Retinal pigment epithelial cell (primary cell): Measurements from ENCODE around the gene CGAS.

Experiments
- DNase-seq: peaks from one replicate; pipeline ENCODE4 v3.0.0-alpha.2; 2010; ENCODE audit warnings: low read depth
- H3K4me3 ChIP-seq: 2 replicates; pipeline ENCODE4 v1.5.1; 2011; ENCODE audit warnings: mild to moderate bottlenecking, low read length, control low read depth, moderate library complexity
- CTCF ChIP-seq: conservative IDR thresholded peaks from 2 replicates; pipeline ENCODE4 v1.5.1; 2011; ENCODE audit warnings: low read depth, low read length, control low read depth, inconsistent platforms

CGAS gene

GRCh38 chr6:73451223-73452106 lies 632 bp downstream of the CGAS start:
- no peak for TF ChIP-seq CTCF
- H3K4me3 ChIP-seq: peak overlapping the region; percentile 54
- no peak for DNase-seq

- no peak overlapping the region for H3K4me3 ChIP-seq
- no peak for TF ChIP-seq CTCF
- DNase-seq: no peak
Measured at GRCh38 chr6:73443555-73443954, 8.5 kb downstream of the CGAS start.

- H3K4me3 ChIP-seq: no peak overlapping the region
- DNase-seq: no peak
- TF ChIP-seq CTCF: no peak
Measured at GRCh38 chr6:73435236-73435635, 16.9 kb downstream of the CGAS start.

GRCh38 chr6:73421534-73421933 lies 30.6 kb downstream of the CGAS start:
- H3K4me3 ChIP-seq: no peak overlapping the region
- no peak for TF ChIP-seq CTCF
- no peak for DNase-seq

GRCh38 chr6:73418081-73418741 lies 33.9 kb downstream of the CGAS start:
- DNase-seq: no peak
- H3K4me3 ChIP-seq: no peak overlapping the region
- no peak for TF ChIP-seq CTCF

- no peak for DNase-seq
- no peak overlapping the region for H3K4me3 ChIP-seq
- TF ChIP-seq CTCF: no peak
Measured at GRCh38 chr6:73413102-73413501, 39.0 kb downstream of the CGAS start.

GRCh38 chr6:73409395-73409794 lies 42.7 kb downstream of the CGAS start:
- H3K4me3 ChIP-seq: no peak overlapping the region
- DNase-seq: no peak

More at GRCh38 chr6:73409395-73409794, 42.7 kb downstream of the CGAS start:
- no peak for TF ChIP-seq CTCF
